ENCODE results near the gene PIK3AP1. TPM values are rescaled to one million over a fixed set of nuclear protein-coding genes. Genes with fewer than 3 reads are reported as not detected.

PIK3AP1 gene
- total RNA-seq, 1 donor from 2014 or later = 6.7 TPM

DNA sequence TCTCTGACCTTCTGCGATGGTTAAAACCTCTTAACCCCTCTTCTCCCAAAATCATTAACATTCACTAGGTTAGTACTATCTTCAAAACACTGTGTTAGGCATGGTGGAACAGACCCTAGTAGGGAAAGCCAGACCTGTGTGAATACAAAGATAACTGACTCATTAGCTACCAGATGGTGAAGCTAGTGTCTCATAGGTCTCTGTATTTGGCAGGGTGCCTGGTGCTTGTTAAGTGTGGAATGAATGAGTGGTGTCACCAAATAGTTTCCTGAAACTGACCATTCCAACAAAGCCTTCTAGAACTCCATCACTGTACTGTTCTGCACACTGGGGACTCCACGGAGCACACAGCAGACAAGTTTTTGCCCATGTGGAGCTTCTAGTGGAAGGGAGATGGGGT lies 105.8 kb downstream of the PIK3AP1 start:
- H3K27ac ChIP-seq (ENCODE audit: low read depth, low read length) = no peak overlapping the region
- peaks cover 8% of the 10 kb centered on the region for H3K27me3 Mint-ChIP-seq (ENCODE audit: low read depth, unreplicated experiment)
- H3K4me2 ChIP-seq (ENCODE audit: low read length) = peak overlapping the region; percentile 36
- no peaks in the 10 kb centered on the region for H3K27me3 ChIP-seq (ENCODE audit: insufficient read depth, low read length)
- peak overlapping the region; percentile 47 for H3K4me3 Mint-ChIP-seq (ENCODE audit: unreplicated experiment)
- TF ChIP-seq, protein P1, sequence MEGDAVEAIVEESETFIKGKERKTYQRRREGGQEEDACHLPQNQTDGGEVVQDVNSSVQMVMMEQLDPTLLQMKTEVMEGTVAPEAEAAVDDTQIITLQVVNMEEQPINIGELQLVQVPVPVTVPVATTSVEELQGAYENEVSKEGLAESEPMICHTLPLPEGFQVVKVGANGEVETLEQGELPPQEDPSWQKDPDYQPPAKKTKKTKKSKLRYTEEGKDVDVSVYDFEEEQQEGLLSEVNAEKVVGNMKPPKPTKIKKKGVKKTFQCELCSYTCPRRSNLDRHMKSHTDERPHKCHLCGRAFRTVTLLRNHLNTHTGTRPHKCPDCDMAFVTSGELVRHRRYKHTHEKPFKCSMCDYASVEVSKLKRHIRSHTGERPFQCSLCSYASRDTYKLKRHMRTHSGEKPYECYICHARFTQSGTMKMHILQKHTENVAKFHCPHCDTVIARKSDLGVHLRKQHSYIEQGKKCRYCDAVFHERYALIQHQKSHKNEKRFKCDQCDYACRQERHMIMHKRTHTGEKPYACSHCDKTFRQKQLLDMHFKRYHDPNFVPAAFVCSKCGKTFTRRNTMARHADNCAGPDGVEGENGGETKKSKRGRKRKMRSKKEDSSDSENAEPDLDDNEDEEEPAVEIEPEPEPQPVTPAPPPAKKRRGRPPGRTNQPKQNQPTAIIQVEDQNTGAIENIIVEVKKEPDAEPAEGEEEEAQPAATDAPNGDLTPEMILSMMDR (IDR thresholded peaks at IDR 0.05; ENCODE audit: insufficient read depth, low read depth, low read length) = no peak
- no peak for TF ChIP-seq EZH2 (IDR thresholded peaks at IDR 0.05; ENCODE audit: insufficient read depth, low read length)
- no peaks in the 10 kb centered on the region for H4K20me1 ChIP-seq (ENCODE audit: insufficient read depth, low read length)
- DNase-seq (ENCODE audit: low read depth) (peak; percentile 91), FAIRE-seq (peak; percentile 99)
- no peak overlapping the region for H2AFZ ChIP-seq (ENCODE audit: low read depth, low read length)
- H3K79me2 ChIP-seq (ENCODE audit: insufficient read depth, low read length) = no peaks in the 10 kb centered on the region
- H3K36me3 ChIP-seq (ENCODE audit: insufficient read depth, low read length) = no peaks in the 10 kb centered on the region
- H3K9me3 Mint-ChIP-seq (ENCODE audit: unreplicated experiment) = no peaks in the 10 kb centered on the region
- no peak overlapping the region for H3K4me3 ChIP-seq (ENCODE audit: insufficient read depth, low read depth, low read length)
- no peak overlapping the region for H3K9ac ChIP-seq (ENCODE audit: low read length)
- H3K4me1 ChIP-seq (ENCODE audit: insufficient read depth, low read length) = peaks cover 10% of the 10 kb centered on the region
- H3K36me3 Mint-ChIP-seq (ENCODE audit: low read depth, unreplicated experiment) = peaks cover 12% of the 10 kb centered on the region
- peaks cover 22% of the 10 kb centered on the region for H3K4me1 Mint-ChIP-seq (ENCODE audit: low read depth, unreplicated experiment)
- peak overlapping the region; percentile 50 for H3K27ac Mint-ChIP-seq (ENCODE audit: unreplicated experiment)
- H3K9me3 ChIP-seq (ENCODE audit: insufficient read depth, low read depth, low read length) = no peaks in the 10 kb centered on the region

DNA sequence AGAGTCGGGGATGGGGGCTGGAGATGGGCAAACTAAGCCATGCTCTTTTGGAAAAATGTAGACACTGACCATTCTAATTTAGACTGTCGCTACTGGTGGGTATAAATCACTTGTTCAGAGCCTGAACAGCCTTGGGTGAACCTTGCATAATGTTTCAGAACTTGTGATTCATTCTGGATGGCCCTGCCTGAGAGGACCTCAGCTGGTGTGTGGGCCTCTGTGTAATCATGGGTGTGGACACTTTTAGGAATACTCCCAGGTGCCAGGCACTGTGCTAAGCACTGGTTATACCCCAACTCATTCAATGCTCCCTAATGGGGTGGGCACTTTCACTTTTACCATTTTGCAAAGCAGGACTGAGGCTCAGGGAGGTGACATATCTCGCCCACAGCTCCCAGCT lies 106.7 kb downstream of the PIK3AP1 start:
- Histone ChIP-seq H3K4me2 (ENCODE audit: low read length) (no peak overlapping the region), H3K9me3 (ENCODE audit: insufficient read depth, low read depth, low read length) (no peaks in the 10 kb centered on the region), H3K4me3 (ENCODE audit: insufficient read depth, low read depth, low read length) (no peak overlapping the region), H3K79me2 (ENCODE audit: insufficient read depth, low read length) (no peaks in the 10 kb centered on the region), H3K9ac (ENCODE audit: low read length) (no peak overlapping the region), H3K36me3 (ENCODE audit: insufficient read depth, low read length) (no peaks in the 10 kb centered on the region), H4K20me1 (ENCODE audit: insufficient read depth, low read length) (no peaks in the 10 kb centered on the region), H3K27ac (ENCODE audit: low read depth, low read length) (no peak overlapping the region), H3K27me3 (ENCODE audit: insufficient read depth, low read length) (no peaks in the 10 kb centered on the region), H2AFZ (ENCODE audit: low read depth, low read length) (no peak overlapping the region), H3K4me1 (ENCODE audit: insufficient read depth, low read length) (peaks cover 10% of the 10 kb centered on the region)
- Mint-ChIP-seq H3K36me3 (ENCODE audit: low read depth, unreplicated experiment) (peaks cover 12% of the 10 kb centered on the region), H3K27me3 (ENCODE audit: low read depth, unreplicated experiment) (peaks cover 8% of the 10 kb centered on the region), H3K4me1 (ENCODE audit: low read depth, unreplicated experiment) (peaks cover 22% of the 10 kb centered on the region), H3K9me3 (ENCODE audit: unreplicated experiment) (no peaks in the 10 kb centered on the region), H3K27ac (ENCODE audit: unreplicated experiment) (no peak overlapping the region), H3K4me3 (ENCODE audit: unreplicated experiment) (no peak overlapping the region)
- DNase-seq (ENCODE audit: low read depth) = no peak
- FAIRE-seq = no peak
- TF ChIP-seq, protein P1 (IDR thresholded peaks at IDR 0.05; ENCODE audit: insufficient read depth, low read depth, low read length) = no peak
- no peak for TF ChIP-seq EZH2 (IDR thresholded peaks at IDR 0.05; ENCODE audit: insufficient read depth, low read length)

DNA sequence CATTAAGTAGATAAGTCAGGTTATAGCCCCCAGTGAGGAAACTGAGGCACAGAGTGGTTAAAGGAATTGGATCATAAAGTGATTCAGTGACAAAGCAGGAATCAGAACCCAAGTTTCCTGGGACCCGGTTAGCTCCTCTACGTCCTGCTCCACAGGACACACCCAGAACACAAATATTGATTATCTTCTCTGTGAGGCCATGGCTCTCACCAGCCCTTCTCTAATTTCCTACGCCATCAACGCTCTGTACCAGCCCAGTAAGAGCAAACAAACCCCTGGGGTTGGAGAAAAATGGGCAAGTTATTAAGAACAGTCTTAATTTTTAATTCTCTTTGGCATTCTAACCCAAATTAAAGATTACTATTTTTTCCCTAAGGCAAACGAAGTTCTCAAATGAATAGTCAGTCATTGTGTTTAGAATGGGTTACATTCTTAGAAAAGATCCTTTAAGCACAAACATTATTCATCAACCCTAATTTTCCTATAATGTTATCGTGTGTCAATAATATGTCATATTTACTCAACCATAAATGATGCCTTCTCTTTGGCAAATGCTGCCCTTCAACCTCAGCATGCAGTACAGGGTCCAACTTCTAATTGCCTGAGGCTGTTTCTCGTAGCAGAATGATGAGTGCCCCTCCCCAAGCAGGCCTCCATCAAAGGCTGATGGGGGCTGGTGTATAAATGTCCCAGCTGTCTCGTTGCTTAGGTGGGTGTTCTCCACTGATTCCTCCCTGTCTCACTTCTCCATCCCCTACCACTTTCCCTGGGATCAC lies 108.1 kb downstream of the PIK3AP1 start:
- TF ChIP-seq, protein P1 (IDR thresholded peaks at IDR 0.05; ENCODE audit: insufficient read depth, low read depth, low read length) = no peak
- no peak for TF ChIP-seq EZH2 (IDR thresholded peaks at IDR 0.05; ENCODE audit: insufficient read depth, low read length)
- Histone ChIP-seq H3K9ac (ENCODE audit: low read length) (no peak overlapping the region), H3K27ac (ENCODE audit: low read depth, low read length) (no peak overlapping the region), H3K4me3 (ENCODE audit: insufficient read depth, low read depth, low read length) (no peak overlapping the region), H3K27me3 (ENCODE audit: insufficient read depth, low read length) (no peaks in the 10 kb centered on the region), H3K4me1 (ENCODE audit: insufficient read depth, low read length) (peaks cover 10% of the 10 kb centered on the region), H3K36me3 (ENCODE audit: insufficient read depth, low read length) (no peaks in the 10 kb centered on the region), H3K4me2 (ENCODE audit: low read length) (no peak overlapping the region), H2AFZ (ENCODE audit: low read depth, low read length) (no peak overlapping the region), H3K79me2 (ENCODE audit: insufficient read depth, low read length) (no peaks in the 10 kb centered on the region), H4K20me1 (ENCODE audit: insufficient read depth, low read length) (no peaks in the 10 kb centered on the region), H3K9me3 (ENCODE audit: insufficient read depth, low read depth, low read length) (no peaks in the 10 kb centered on the region)
- peaks cover 10% of the 10 kb centered on the region for H3K36me3 Mint-ChIP-seq (ENCODE audit: low read depth, unreplicated experiment)
- H3K4me1 Mint-ChIP-seq (ENCODE audit: low read depth, unreplicated experiment) = peaks cover 20% of the 10 kb centered on the region
- H3K27ac Mint-ChIP-seq (ENCODE audit: unreplicated experiment) = no peak overlapping the region
- DNase-seq (ENCODE audit: low read depth) (no peak), FAIRE-seq (no peak)
- H3K9me3 Mint-ChIP-seq (ENCODE audit: unreplicated experiment) = no peaks in the 10 kb centered on the region
- H3K4me3 Mint-ChIP-seq (ENCODE audit: unreplicated experiment) = no peak overlapping the region
- H3K27me3 Mint-ChIP-seq (ENCODE audit: low read depth, unreplicated experiment) = peaks cover 6% of the 10 kb centered on the region

All from astrocyte (in vitro differentiated cells and primary cell).